ENCODE measurements around the gene PDZD2. TPM values are rescaled to one million over a fixed set of nuclear protein-coding genes. Genes with fewer than 3 reads are reported as not detected.

The PDZD2 gene
- total RNA-seq, 1 experiment from 2014 or later: 0.37 TPM

- H4K20me1 ChIP-seq (ENCODE audit: insufficient read depth): no peaks in the 10 kb centered on the region
These were observed 138.2 kb downstream of the PDZD2 start for GRCh38 chr5:31776976-31777651.

More at GRCh38 chr5:31776976-31777651, 138.2 kb downstream of the PDZD2 start:
- Histone ChIP-seq H3K4me3 (replicated peaks in 1 of 2; ENCODE audit: low read depth in 1 of 2, low read length in 2 of 2) (no peak overlapping the region), H3K9me3 (ENCODE audit: control insufficient read depth in 1 of 2, insufficient read depth in 1 of 2, low read depth in 1 of 2, low read length in 2 of 2) (no peaks in the 10 kb centered on the region), H3K27me3 (ENCODE audit: insufficient read depth, low read length) (no peaks in the 10 kb centered on the region), H3K4me2 (ENCODE audit: low read length) (no peak overlapping the region), H3K36me3 (ENCODE audit: control insufficient read depth in 1 of 2, insufficient read depth in 2 of 2, low read length in 2 of 2) (no peaks in the 10 kb centered on the region), H3K9me2 (ENCODE audit: insufficient read depth) (no peaks in the 10 kb centered on the region), H2AFZ (ENCODE audit: low read depth, low read length, poor library complexity, severe bottlenecking) (no peak overlapping the region), H3K27ac (ENCODE audit: low read depth, low read length) (no peak overlapping the region), H3K79me2 (ENCODE audit: insufficient read depth, low read length) (no peaks in the 10 kb centered on the region), H3K9ac (ENCODE audit: low read length) (no peak overlapping the region), H3K4me1 (ENCODE audit: control insufficient read depth in 1 of 2, insufficient read depth in 2 of 2, low read length in 2 of 2) (0 out of 4 replicates have a peak, but pooled peaks cover 0 to 2% of the 10 kb centered on the region in 2 experiments)
- BruUV-seq (replicated peaks): no TSS peak
- RAD21 ChIA-PET (ENCODE audit: low non-redundant PET in 1 of 2, low total read pairs in 2 of 2, uncharacterized antibody in 2 of 2, unreplicated experiment in 2 of 2): no interaction called here
- ATAC-seq: no peak
- DNase-seq (ENCODE audit: low read depth, low spot score): no peak
- CTCF ChIA-PET: no interaction called here
- POLR2A ChIA-PET: no interaction called here
- intact Hi-C loops (cut with micrococcal nuclease): no loop called here
- TF ChIP-seq, protein P1, sequence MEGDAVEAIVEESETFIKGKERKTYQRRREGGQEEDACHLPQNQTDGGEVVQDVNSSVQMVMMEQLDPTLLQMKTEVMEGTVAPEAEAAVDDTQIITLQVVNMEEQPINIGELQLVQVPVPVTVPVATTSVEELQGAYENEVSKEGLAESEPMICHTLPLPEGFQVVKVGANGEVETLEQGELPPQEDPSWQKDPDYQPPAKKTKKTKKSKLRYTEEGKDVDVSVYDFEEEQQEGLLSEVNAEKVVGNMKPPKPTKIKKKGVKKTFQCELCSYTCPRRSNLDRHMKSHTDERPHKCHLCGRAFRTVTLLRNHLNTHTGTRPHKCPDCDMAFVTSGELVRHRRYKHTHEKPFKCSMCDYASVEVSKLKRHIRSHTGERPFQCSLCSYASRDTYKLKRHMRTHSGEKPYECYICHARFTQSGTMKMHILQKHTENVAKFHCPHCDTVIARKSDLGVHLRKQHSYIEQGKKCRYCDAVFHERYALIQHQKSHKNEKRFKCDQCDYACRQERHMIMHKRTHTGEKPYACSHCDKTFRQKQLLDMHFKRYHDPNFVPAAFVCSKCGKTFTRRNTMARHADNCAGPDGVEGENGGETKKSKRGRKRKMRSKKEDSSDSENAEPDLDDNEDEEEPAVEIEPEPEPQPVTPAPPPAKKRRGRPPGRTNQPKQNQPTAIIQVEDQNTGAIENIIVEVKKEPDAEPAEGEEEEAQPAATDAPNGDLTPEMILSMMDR (IDR thresholded peaks at IDR 0.05 in 2 of 3, conservative IDR thresholded peaks at IDR 0.05 in 1 of 3; ENCODE audit: borderline replicate concordance in 1 of 3, insufficient read depth in 1 of 3, low read depth in 2 of 3, low read length in 2 of 3): no peak
- no peak for TF ChIP-seq POLR2AphosphoS5 (IDR thresholded peaks at IDR 0.05; ENCODE audit: low read depth, low read length)
- no peak for TF ChIP-seq ATF3 (IDR thresholded peaks at IDR 0.05)
- no peak for TF ChIP-seq SIN3A (IDR thresholded peaks at IDR 0.05; ENCODE audit: low read depth)
- TF ChIP-seq ELF1 (IDR thresholded peaks at IDR 0.05; ENCODE audit: borderline replicate concordance, low read depth): no peak
- no peak for TF ChIP-seq ZNF274 (IDR thresholded peaks at IDR 0.05; ENCODE audit: low read depth, low read length)
